HG03139 (cell line): ENCODE data around the gene PCDH15.
"Not testable (repeated sequence)": the region's sequence is repeated elsewhere in the genome, so short reads cannot be mapped to it uniquely, and the experiment has no call there.

Source experiments
- ATAC-seq: cut with Tn5 transposase; IDR thresholded peaks from one replicate; pipeline ENCODE4 v1.9.1; 2021; ENCODE audit not compliant: unreplicated experiment

The PCDH15 gene

DNA sequence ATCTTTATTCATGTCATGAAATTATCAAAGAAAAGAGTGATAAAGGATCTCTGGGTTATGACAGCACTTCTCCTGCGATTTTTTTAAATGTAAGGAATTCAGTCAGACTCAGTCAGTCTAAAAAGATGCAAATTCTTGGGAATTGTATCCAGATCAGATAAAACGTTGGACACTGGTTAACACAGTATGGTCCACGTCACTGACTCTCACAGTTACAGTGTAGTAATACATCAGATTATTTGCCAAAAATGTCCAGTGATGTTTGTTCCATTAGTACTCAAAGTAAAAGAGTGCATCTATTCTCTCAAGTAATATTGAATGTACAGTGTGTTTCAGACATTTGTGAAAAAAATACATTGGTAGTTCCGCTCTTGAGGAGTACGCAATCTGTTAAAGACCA lies 224.5 kb downstream of the PCDH15 start:
- no peak for ATAC-seq

DNA sequence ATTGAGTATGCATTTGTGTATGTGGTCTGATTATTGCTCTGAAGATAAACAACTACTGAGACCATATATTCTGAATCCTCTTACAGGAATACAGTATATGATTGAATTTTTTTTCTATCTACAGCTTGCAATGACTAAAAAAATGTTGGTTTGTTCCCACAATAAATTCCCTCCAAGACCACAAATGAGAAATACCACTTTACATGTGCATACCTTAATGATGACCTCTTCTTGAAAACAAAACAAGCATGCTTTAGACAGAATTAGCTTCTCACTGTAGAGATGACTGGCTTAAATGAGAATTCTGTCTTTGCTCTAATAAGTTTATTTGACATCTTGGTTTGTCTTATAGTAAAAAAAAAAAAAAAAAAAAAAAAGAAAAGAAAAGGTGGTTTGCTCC lies 241.5 kb downstream of the PCDH15 start:
- no peak for ATAC-seq

DNA sequence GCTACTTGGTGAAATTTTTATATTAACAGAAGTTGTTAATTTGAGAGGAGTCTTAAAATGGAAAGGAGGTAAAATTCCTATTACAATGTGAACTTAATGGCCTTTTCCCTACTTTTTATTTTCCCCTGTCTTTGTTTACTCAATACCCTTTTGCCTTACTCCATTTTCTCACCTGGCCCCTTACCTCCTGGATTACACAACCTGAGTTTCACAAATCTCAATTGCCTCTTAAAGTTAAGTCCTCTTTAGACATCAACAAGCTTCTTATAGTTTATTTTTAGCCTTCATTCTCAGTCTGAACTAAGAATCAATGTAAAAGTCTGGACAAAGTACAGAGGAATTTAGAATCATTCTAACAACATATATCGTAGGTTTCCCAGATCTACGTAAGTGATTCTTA lies 247.0 kb downstream of the PCDH15 start:
- ATAC-seq = no peak

DNA sequence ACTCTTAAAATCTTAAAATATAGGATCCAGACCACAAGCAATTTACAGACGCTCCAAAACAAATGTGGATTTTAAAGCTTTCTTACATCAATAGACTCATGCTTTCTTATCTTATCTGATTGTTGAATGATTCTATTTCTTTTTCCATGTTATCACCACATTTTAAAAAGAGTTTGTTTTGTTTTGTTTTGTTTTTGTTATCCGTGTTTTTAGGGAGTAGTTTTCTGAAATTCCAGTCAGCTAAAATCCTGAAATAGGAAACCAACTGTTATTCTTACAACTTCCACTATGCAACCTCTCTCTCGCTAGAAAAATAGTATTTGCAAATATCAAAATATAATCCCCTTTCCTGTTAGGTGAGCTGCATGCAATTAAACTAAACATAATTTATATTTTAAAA lies 251.0 kb downstream of the PCDH15 start:
- ATAC-seq = no peak

DNA sequence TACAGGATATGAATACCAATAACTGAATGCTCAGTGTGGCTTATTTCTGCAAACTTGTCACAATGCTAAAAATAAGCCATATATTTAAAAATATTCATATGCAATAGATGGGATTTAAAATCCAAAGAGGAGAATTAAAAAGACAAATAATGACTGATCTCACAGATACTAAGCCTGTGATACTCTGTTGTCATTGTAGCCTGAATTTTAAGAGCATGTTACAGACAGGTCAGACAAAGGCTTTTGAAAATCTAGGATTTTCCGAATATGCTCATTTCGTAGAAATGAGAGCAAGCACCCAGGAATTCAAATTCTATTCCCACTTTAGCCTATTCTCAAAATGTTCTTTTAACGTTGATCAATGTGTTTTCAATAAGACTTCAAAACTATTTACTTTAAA lies 269.7 kb downstream of the PCDH15 start:
- no peak for ATAC-seq

DNA sequence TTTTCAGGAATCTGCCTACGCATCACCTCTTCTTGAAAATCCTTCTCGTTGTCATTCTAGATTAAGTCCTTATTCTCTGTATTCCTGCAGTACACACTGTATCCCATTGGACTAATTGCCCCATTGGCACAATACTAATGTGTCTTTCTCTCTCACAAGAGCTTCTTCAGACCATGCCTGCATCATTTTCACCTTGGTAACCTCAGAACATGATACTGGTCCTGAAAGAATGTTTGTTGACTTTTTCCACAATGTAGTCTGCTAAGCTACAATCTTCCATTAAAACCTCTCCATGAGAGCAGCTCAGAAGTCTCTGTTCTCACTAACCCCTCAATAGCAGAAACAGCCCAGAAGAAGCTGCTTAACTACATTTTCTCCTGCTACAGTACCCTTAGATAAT lies 270.7 kb downstream of the PCDH15 start:
- ATAC-seq = no peak

DNA sequence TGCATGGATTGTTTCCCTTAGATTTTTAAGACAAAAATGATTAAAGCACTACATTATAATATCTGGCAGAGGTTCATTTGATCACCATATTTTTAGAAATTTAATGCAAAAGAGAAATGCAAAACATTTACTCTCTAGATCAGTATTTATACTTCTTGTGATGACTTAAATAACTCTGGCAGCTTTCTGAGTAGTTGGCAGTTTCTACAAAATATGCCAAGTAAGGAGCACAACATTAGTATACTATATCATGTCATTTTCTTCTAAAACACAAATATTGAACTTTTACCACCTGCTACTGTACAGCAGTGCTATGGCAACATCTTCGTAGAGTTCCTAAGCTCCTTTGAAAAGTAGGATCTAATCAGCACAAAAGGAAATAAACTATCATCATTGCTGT lies 275.2 kb downstream of the PCDH15 start:
- ATAC-seq = no peak

DNA sequence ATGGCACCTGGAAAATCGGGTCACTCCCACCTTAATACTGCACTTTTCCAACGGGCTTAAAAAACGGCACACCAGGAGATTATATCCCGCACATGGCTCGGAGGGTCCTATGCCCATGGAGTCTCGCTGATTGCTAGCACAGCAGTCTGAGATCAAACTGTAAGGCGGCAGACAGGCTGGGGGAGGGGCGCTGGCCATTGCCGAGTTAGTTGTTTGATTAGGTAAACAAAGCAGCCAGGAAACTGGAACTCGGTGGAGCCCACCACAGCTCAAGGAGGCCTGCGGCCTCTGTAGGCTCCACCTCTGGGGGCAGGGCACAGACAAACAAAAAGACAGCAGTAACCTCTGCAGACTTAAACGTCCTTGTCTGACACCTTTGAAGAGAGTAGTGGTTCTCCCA lies 285.8 kb downstream of the PCDH15 start:
- not testable (repeated sequence) for ATAC-seq

DNA sequence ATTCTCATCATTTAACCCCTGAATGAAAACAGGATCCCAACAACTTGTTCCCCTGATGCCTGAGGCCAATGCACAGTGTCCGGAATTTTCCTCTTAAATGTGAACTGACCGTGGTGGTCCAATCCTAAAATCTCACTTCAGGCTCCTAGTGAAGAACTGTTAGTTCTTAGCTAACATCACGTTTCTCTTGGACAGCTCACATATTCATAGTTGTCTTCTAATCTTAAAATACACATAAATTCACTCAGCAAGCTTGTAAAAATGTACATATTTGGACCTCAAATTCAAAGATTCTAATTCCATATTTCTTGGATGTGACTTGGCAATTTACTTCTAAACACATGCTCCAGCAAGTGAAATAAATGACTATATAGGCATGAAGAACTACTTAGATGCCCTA lies 297.2 kb downstream of the PCDH15 start:
- ATAC-seq = no peak

DNA sequence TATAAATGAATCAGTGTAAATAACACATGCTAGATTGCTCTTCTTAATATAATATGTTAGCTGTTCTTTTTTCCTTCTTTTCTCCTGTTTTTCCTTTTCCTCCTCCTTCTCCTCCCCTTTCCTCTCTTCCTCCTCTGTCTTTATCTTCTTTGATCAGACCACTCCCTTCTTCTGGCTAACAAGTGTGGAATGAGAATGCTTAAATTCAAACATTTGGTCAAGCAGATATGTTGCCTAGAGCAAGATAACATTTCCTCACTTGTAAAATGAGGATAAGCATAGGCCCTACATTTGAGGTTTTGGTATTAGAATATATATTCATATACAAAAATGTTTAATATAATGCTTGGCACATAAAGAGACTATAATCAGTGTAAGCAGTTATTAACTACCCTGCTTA lies 299.1 kb downstream of the PCDH15 start:
- no peak for ATAC-seq

DNA sequence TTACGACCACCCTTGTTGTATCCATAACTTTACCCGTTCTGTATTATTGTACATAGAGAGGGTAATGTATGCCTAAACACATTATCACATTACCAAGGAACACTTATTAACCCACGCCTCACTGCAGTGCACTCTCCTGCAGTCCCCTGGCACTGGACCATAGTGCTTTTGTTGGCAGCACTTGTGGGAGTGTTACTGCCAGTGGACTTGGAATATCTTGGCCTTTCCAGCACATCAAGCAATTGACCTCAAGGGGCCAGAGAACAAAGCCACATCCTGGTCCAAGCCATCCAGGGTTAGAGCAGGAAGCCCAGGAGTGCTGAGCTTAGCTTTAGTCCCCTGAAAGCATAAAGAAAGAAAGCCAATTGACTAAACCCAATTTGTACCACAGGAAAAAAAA lies 304.2 kb downstream of the PCDH15 start:
- no peak for ATAC-seq

DNA sequence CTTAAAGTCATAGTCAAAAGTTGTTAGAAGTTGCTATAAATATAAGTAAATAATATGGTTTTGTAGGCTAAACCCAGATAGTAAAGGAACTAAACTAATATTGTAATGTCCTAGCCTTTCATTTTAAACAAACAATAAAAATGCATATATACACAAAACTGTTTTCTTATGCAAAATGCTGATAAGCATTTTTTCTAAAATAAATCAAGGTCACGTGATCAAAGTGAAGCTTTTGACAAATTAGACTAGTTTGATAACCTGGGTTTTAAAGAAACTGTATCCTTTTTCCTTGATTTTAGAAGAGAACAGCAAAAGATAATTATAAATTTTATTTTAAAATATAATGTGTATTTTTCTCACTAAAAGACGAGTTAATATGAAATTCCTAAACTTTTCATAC lies 313.3 kb downstream of the PCDH15 start:
- ATAC-seq = no peak

DNA sequence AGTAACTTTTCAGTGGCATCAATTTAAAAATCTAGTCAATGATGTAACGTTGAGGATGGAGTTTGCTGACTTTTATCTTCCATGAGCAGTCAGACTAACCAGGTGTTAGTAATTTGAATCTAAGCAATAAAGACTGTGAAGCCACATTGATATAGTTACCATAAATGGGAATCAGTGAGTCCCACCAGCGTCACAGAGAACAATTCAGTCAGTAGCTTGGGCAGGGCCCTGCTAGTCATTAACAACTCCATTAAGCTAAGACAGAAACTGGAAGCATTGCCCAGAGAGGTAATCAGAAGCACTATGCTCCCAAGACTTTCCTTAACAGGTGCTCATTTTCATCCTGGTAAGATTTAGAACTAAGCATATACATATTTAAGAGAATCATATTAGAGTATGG lies 315.1 kb downstream of the PCDH15 start:
- ATAC-seq = no peak

DNA sequence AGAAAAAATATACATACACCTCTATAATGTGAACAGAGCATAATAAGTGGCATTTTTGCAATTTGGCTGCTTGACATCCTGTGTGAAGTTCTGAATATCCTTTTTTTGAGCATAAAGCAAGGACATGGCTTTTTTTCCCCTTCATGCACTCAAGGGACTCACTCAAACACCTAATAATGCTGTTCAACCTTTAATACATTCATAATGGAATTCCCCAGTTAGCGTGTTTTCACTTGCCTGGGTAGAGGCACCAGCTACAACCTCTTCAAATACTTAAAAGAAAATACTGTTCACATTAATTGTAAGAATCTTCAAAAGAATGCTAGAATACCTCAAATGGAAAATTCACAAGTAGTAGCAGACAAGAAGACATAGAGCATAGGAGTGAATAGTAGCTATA lies 316.8 kb downstream of the PCDH15 start:
- no peak for ATAC-seq

DNA sequence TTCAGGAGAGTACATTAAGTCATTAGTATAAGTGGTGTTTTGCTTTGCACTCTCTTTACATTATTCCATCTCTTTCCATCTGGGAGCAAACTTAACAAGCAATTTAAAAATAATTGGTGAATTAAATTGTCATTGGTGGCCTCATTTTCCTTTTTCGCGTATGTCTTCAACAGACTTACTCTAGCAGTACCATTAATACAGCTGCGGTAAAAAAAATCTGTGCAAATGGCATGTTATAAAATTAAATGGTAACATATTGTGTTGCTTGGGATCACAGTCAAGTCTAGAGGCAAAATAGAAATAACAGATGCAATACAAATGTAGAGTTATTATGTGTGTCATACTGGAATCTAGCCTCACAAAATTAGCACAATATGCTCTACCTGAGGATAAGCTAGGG lies 322.4 kb downstream of the PCDH15 start:
- ATAC-seq = no peak

DNA sequence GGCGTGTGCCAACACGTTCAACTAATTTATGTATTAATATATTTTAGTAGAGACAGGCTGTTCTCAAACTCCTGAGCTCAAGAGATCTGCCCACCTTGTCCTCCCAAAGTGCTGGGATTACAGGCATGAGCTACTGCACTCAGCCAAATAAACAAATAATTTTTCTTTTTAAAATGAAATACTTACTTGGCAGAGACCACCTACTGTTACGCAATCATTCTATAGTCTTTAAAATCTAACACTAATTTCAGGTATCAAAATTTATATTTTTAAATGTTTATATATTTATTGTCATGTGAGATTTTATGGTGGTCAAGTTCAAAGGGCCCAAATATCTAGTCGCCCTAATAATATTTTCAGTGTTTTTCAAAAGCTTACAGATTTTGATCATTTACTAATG lies 323.3 kb downstream of the PCDH15 start:
- ATAC-seq = no peak

DNA sequence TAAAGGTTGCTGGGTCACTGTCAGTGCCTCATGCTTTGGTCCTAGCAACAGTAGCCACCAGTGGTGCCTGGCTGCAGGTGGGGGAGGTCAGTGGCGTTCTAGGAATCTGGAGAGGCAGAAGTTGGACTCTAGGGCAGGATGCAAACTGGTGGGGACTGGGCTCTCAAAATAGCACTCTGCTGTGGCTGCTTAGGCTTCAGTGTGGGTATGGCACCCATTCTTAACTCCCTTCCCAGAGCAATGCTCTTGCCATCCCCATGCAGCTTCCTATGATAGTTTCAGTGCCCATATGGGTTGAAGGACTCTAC lies 330.8 kb downstream of the PCDH15 start:
- no peak for ATAC-seq

DNA sequence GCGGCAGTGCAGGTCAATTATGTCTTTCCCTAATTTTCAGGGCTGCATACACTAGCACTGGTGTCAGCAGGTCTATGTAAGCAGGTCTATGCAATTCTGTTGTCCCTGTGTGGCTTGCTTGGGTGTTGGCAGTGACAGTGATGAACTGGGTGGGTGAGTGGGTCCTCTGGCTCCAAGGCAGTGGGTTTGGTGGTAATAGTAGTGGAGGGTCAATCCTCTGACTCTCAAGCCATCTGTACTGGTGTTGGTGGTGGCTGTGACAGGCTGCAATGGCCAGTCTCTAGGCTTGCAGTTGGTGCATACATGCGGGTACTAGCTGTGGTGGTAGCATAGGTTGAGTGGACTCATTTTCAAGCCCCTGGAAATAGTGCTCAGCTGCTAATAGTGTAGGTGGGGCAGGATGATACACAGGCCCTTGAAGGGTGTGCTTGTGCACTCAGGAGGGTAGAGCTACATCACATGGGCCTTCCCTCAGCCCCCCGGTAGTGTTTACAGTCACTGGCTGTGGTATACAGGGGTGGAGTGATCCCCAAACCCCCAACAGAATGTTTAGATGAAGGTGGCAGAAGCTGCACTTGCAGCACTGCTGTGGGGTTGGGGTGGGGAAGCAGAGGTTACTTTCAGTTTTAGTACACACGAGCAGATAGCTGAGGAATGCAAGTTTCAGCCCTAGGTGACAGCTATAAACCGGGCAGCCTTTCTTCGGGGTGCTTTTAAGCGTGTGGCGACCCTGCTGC lies 331.3 kb downstream of the PCDH15 start:
- ATAC-seq = no peak

DNA sequence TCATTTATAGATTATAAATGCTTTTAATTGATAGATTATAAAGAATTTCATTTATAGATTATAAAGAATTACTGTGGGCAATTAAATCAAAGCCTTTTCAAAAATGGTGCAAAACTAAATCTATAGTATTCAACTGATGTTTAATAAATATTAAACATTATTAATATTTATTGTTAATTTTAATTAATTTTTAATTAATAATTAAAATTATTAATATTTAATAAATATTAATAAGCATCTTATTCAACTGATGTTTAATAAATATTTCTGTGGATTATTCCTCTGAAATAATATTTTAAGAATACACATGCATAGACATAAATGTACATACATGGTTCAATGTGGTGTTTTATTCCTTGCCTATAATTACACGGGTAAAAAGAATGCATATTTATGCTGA lies 346.8 kb downstream of the PCDH15 start:
- no peak for ATAC-seq

DNA sequence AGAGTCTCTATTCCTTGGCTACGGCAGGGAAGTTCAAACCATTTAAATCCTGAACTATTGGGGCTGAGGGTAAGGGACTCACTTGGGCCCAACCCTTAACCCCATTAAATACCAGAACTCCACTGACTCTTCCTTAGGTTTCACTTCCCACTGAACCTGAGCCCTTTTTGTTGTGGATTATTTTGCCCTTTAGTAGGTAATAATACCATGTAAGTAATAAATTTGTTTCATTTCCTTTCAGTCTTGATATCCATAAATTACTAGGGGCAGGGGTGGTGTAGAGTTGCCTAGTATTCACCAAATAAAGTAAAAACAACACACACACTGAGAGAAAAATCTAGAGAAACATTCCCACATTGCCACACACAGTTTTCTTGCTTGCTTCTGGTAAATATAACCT lies 352.0 kb downstream of the PCDH15 start:
- no peak for ATAC-seq

DNA sequence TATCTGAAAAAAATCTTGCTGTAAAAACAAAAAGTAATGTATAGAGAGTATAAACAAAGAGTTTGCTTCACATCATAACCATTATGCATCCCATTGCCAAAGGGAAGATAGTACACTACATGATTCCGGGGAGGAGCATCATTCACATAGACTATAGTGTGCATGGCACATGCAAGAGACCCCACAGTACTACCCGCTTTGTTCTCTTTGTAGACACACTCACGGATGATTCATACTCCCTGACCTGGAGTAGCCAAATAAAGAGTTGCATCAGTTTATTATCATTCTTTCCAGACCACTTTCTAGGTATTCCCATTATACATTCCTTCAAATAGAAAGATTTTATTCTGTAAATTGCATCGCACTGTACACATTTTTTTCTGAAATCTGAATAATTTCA lies 356.9 kb downstream of the PCDH15 start:
- ATAC-seq = no peak

DNA sequence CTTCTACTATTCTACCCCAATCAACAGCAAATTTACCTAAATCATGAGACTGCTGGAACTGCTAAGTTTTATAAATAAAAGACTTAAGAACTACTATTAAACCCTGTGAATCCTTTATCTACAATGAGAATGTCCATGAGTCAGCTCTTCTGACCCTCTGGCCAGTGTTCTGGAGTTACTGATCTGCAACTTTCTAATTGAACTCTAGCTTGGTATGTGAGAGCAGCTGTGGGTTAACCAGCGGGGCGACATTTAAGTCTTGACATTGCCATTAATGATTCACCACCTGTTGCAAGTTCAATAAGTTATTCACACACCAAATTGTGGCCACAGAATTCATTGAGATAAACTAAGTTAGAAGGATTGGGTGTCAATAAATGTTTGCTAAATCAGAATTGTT lies 359.8 kb downstream of the PCDH15 start:
- no peak for ATAC-seq

DNA sequence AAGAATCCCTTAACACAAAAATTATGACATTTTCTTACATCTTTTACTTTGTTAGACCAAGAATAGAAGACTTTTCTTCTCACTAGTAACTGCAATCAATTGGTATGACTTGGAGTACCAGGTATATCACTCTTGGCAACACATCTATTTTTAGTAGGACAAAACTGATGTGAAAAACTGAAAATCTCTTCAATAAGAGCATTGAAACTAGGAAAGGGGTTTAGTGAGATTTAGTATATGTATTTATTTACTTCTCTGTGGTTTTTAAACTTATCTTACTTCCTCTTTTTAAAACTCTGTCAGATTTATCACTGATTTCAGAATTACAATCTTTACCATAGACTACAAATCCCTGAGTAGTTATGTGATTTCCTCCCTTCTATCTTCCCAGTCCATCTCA lies 366.2 kb downstream of the PCDH15 start:
- ATAC-seq = no peak

DNA sequence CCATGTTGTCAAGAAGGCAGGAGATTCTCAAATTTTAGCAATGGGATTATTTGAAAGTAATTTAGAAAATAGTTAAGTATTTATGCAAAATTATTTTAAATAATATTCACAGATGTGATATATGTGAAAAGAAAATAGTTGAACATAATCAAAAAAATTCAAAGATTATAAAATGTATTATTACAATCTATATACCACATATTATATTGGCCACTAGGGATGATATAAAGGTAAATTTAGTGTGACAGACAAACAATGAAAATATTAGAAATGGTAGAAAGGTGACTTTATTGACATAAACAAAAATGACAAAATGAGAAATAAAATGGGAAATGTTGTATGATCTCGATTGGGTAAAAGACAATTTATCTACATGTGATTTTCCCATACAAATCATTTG lies 385.5 kb downstream of the PCDH15 start:
- ATAC-seq = no peak
